Activated CD4-positive, CD25-positive, alpha-beta regulatory T cell treated with anti-CD3 and anti-CD28 coated beads, Interleukin-2, amount 50 U/mL, for 72 hours (primary cell): ENCODE results near the gene GRM8.

Experiments
- DNase-seq: peaks from one replicate; pipeline ENCODE4 v3.0.0; 2021

GRM8 gene

DNA sequence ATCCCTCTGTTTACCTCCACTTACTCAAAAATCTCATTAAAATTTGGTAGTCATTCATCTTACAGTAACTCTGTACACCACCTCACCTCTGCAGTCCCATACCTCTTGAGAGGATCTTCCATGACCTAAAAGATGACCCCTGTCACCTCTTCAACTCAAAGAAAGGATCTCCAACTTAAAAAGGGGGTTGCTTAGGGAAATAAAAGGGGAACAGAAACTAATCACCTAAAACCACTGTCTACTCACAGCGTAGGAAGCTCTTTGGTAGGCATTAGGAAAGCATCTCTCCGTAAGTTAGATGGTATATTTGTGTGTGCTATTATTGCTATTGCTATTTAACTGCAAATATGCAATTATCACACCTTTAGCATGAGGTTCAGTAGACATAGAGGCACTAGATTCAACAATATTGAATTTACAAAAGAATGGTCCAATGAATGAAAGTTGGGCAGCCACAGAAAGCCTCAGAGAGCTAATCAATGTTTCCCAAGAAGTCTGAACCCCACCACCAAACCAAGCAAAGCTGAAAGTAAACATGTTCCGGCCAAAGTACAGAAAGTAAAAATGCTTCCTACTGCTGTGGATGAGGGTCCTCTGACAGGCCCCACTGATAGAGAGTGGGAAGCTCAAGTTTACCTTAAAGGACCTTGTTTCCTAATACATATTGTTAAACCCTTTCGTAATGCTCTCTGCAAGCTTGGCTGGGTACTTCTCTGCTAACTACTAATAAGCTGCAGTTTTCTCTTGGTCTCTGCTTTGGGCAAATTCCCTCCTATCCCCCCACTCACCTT is 105.8 kb downstream of the GRM8 start:
- no peak for DNase-seq

- no peak for DNase-seq
These were observed 115.6 kb downstream of the GRM8 start for GRCh38 chr7:127137146-127137545.

GRCh38 chr7:127135871-127136485 is 116.8 kb downstream of the GRM8 start:
- no peak for DNase-seq

- no peak for DNase-seq
These were observed 129.5 kb downstream of the GRM8 start for GRCh38 chr7:127123220-127123619.

GRCh38 chr7:127119517-127119916 is 133.2 kb downstream of the GRM8 start:
- no peak for DNase-seq

GRCh38 chr7:127114742-127115265 is 137.9 kb downstream of the GRM8 start:
- no peak for DNase-seq

DNA sequence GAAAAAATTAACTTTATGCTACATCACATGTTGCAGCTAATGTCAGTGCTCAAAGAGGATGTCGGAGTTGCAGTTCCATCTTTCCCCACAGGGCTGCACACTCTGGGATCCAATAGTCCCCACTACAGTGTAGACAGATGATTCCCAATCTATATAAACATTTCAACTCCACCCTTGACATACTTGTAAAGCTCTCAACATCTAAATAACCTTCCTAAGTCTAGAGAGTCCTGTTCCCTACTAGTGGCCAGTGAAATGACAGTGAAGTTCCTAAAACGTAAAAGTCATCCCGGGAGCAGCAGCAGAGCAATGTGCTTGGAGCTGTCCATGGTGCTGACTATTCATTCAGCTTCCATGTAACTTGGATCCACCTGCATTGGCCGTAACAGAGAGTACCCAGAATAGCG is 145.1 kb downstream of the GRM8 start:
- DNase-seq = no peak

DNA sequence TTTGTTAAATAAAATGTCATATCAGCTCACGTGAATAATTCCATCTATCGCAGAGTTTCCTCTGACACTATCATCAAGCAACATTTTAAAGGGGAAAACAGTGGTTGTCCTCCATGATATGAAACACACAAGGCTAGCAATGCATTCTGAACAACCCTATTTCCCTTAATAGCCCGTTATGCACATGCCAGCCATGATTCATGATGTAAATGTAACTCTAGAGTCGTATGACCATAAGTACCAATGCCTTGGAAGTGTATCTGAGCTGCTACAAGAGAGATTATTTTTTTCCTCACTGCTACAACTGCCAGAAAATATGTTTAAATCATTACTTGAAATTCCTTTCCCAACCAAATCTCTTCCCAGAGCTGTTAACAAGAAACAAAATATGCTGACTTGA is 159.4 kb downstream of the GRM8 start:
- no peak for DNase-seq

DNA sequence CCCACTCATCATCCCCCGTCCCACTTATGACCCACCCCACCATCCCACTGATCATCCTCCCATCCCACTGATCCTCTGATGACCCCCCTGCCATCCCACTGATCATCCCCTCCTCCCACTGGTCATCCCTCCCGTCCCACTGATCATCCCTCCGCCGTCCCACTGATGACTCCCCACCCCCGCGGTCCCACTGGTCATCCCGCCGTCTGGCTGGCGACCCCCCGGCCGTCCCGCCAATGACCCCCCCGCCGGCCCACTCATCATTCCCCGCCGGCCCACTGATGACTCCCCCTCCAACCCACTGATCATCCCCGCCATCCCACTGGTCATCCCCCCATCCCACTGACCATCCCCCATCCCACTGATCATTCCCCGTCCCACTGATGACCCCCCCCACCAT is 161.1 kb downstream of the GRM8 start:
- no peak for DNase-seq

- no peak for DNase-seq
These were observed 163.6 kb downstream of the GRM8 start for GRCh38 chr7:127089146-127089545.

DNA sequence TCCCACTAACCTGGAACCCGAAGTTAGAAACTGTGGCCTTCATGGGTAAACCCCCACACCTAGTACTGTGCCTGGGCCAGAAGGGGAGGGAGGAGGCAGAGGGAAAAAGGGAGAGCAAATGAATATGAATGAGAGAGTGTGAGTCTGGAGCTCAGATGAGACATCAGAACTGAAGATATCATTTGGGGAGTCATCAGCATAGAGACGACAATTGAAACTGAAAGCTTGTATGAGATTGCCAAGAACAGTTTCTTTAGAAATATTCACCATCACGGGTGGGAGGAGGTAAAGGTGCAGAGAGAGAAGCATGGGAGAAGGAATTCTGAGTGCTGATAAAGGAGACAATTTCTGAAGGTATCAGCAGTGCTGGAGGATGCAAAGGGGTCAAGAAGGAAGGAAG is 171.2 kb downstream of the GRM8 start:
- DNase-seq = no peak

- no peak for DNase-seq
These were observed 172.2 kb downstream of the GRM8 start for GRCh38 chr7:127080576-127080975.

GRCh38 chr7:127066974-127067373 is 185.8 kb downstream of the GRM8 start:
- no peak for DNase-seq

- DNase-seq = no peak
These were observed 193.3 kb downstream of the GRM8 start for GRCh38 chr7:127059475-127059874.

- DNase-seq = no peak
These were observed 194.8 kb downstream of the GRM8 start for GRCh38 chr7:127057918-127058317.

DNA sequence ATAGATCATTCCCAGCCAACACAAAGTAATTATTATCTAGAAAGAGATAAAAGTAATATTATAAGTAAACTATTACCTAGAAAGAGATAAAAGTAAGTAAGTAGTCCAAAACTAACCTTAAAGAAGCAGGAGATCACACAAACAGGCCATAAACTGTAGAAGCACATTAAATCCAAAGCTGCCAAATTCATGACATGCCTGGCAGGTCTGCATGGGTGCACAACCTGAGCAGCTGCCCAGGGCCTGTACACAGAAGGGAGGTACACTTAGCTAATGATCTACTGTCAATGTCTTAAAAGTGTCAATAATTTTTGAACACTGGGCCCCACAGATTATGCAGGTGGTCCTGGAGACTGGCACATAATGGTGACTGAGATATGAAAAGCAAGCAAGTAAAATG is 196.5 kb downstream of the GRM8 start:
- no peak for DNase-seq

- DNase-seq = no peak
These were observed 205.2 kb downstream of the GRM8 start for GRCh38 chr7:127047521-127047920.

DNA sequence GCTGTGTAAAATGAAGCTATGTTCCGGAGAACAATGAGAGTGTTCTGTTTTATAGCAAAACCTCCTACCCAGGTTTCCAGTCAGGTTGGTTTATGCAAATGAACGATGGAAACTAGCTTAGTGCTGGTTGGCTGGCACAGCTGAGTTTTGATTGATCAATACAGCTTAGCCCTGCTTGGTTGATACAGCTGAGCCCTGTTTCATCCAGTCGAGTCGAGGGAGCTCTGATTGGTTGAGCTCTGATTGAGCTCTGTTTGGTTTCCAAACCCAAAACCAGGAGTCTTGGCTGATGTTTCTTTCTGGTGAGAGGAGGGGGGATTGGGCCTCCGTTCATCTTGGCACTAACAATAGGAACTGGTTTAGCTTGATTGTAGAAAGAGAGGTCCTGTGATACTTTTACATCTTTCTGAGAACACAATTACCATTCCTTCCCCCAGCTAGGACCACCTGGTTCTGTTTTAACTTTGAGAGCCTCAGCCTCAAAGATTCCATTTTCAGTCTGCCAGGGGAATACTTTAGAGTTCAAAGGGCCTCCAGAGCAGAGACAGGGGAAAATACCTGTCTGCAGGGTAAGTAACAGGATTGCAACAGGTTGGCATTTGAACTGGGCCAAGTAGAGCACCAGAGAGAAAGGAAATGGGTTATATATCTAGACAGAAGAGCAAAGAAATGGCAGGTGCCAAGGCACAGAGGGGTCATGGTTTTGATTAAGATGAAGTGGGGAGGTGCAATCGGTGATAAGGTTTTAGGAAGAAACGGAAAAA is 210.9 kb downstream of the GRM8 start:
- DNase-seq = no peak

- no peak for DNase-seq
These were observed 212.7 kb downstream of the GRM8 start for GRCh38 chr7:127040042-127040441.

GRCh38 chr7:127039541-127039940 is 213.2 kb downstream of the GRM8 start:
- DNase-seq = no peak

GRCh38 chr7:127035203-127035849 is 217.4 kb downstream of the GRM8 start:
- no peak for DNase-seq

GRCh38 chr7:127034186-127034806 is 218.4 kb downstream of the GRM8 start:
- no peak for DNase-seq

DNA sequence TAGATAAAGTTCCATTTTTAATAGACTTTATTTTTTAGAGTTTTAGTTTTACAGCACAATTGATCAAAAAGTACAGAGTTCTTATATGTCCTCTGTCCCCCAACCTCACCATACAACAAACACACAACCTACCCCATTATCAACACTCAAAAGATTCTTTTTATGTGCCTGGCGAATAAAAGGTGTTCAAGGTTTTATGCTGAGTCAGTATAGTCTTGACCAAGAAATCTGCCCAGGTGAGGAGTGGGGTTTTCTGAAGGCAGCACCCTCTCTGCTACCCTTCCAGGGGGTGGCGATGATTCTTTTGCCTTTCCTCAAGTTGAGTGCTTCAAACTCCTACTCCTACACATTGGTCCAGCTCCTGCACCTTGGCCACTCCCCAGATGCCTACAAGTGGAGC is 222.9 kb downstream of the GRM8 start:
- DNase-seq = no peak
